Mesenchymal stem cell (in vitro differentiated cells and primary cell): ENCODE data around the gene ANO6.

ENCODE experiments used
- DNase-seq: peaks from one replicate; pipeline ENCODE4 v3.0.0-alpha.2; 2013
- H2AFZ ChIP-seq: one replicate; pipeline ENCODE4 v1.6.1; 2013; ENCODE audit warnings: low read depth, mild to moderate bottlenecking, control low read depth, inconsistent platforms, low read length, moderate library complexity
- H2AK5ac ChIP-seq: 2 replicates; pipeline ENCODE4 v1.6.1; 2013; ENCODE audit warnings: low read length, moderate library complexity, mild to moderate bottlenecking, inconsistent platforms; ENCODE audit not compliant: severe bottlenecking
- H2BK120ac ChIP-seq: one replicate; pipeline ENCODE4 v1.6.1; 2013; ENCODE audit warnings: low read depth, mild to moderate bottlenecking, inconsistent platforms, low read length, moderate library complexity
- H2BK12ac ChIP-seq, 2 experiments: one replicate each; pipeline ENCODE4 v1.6.1; 2013; ENCODE audit warnings: inconsistent platforms in 2 of 2, low read length in 2 of 2, mild to moderate bottlenecking in 2 of 2, moderate library complexity in 2 of 2, control low read depth in 1 of 2
- H2BK15ac ChIP-seq: one replicate; pipeline ENCODE4 v1.6.1; 2013; ENCODE audit warnings: mild to moderate bottlenecking, low read depth, inconsistent platforms; ENCODE audit not compliant: poor library complexity, severe bottlenecking
- H2BK5ac ChIP-seq: 2 replicates; pipeline ENCODE4 v1.6.1; 2013; ENCODE audit warnings: low read depth, mild to moderate bottlenecking, low read length, control low read depth, inconsistent platforms; ENCODE audit not compliant: poor library complexity, severe bottlenecking
- H3K14ac ChIP-seq, 2 experiments: one replicate each; pipeline ENCODE4 v1.6.1; 2013; ENCODE audit warnings: inconsistent platforms in 2 of 2, low read length in 2 of 2, control low read depth in 1 of 2, mild to moderate bottlenecking in 1 of 2, moderate library complexity in 1 of 2
- H3K18ac ChIP-seq, 2 experiments: one replicate each; pipeline ENCODE4 v1.6.1; 2013; ENCODE audit warnings: inconsistent platforms in 2 of 2, low read length in 2 of 2, control low read depth in 1 of 2, low read depth in 1 of 2, mild to moderate bottlenecking in 1 of 2
- H3K23ac ChIP-seq, 2 experiments: one replicate each; pipeline ENCODE4 v1.6.1; 2013; ENCODE audit warnings: inconsistent platforms in 2 of 2, low read length in 2 of 2, mild to moderate bottlenecking in 2 of 2, moderate library complexity in 2 of 2, control low read depth in 1 of 2
- H3K27ac ChIP-seq: 2 replicates; pipeline ENCODE4 v1.5.1; 2013; ENCODE audit warnings: mild to moderate bottlenecking, moderate library complexity, low read length, control low read depth, inconsistent platforms; ENCODE audit not compliant: poor library complexity, severe bottlenecking
- H3K27me3 ChIP-seq, 2 experiments: 2 replicates each; pipeline versions ENCODE4 v1.6.1 to v1.7.0; 2013; ENCODE audit warnings: low read length in 2 of 2, mild to moderate bottlenecking in 2 of 2, moderate library complexity in 2 of 2, control low read depth in 1 of 2, inconsistent platforms in 1 of 2; ENCODE audit not compliant: control insufficient read depth in 1 of 2, insufficient read depth in 1 of 2
- H3K36me3 ChIP-seq, 2 experiments: 2 replicates each; pipeline versions ENCODE4 v1.6.1 to v1.7.0; 2013; ENCODE audit warnings: low read length in 2 of 2, control low read depth in 1 of 2, inconsistent platforms in 1 of 2, low read depth in 1 of 2, mild to moderate bottlenecking in 1 of 2; ENCODE audit not compliant: insufficient read depth in 2 of 2, control insufficient read depth in 1 of 2
- H3K4ac ChIP-seq, 2 experiments: one replicate each; pipeline ENCODE4 v1.6.1; 2013; ENCODE audit warnings: inconsistent platforms in 2 of 2, low read length in 2 of 2, mild to moderate bottlenecking in 2 of 2, moderate library complexity in 2 of 2, control low read depth in 1 of 2, low read depth in 1 of 2
- H3K4me1 ChIP-seq: 2 replicates; pipeline ENCODE4 v1.6.1; 2013; ENCODE audit warnings: low read depth, low read length, control low read depth; ENCODE audit not compliant: control insufficient read depth, insufficient read depth
- H3K4me2 ChIP-seq: 2 replicates; pipeline ENCODE4 v1.6.1; 2013; ENCODE audit warnings: low read length, mild to moderate bottlenecking, inconsistent platforms; ENCODE audit not compliant: poor library complexity, severe bottlenecking
- H3K4me3 ChIP-seq, 2 experiments: 2 replicates each; pipeline versions ENCODE4 v1.5.1 to v1.7.0; 2013; ENCODE audit warnings: low read length in 2 of 2, mild to moderate bottlenecking in 2 of 2, control low read depth in 1 of 2, low read depth in 1 of 2; ENCODE audit not compliant: insufficient read depth in 1 of 2
- H3K79me1 ChIP-seq: replicated peaks from 2 replicates; pipeline ENCODE4 v1.6.1; 2013; ENCODE audit warnings: mild to moderate bottlenecking, control low read depth, low read length, inconsistent platforms; ENCODE audit not compliant: poor library complexity, severe bottlenecking
- H3K9ac ChIP-seq: 2 replicates; pipeline ENCODE4 v1.7.0; 2013; ENCODE audit warnings: mild to moderate bottlenecking, low read length, moderate library complexity
- H3K9me3 ChIP-seq: 2 replicates; pipeline ENCODE4 v1.7.0; 2013; ENCODE audit warnings: mild to moderate bottlenecking, low read length; ENCODE audit not compliant: control insufficient read depth
- H4K8ac ChIP-seq: one replicate; pipeline ENCODE4 v1.6.1; 2013; ENCODE audit warnings: inconsistent platforms, mild to moderate bottlenecking, low read length, moderate library complexity
- H4K91ac ChIP-seq: one replicate; pipeline ENCODE4 v1.6.1; 2013; ENCODE audit warnings: mild to moderate bottlenecking, low read length, inconsistent platforms
- WGBS: methylation state at CpG from one replicate; pipeline ENCODE4 v1.1.7; 2013; ENCODE audit warnings: mixed read lengths; 5-methylcytosine and 5-hydroxymethylcytosine counted together

Gene ANO6

DNA sequence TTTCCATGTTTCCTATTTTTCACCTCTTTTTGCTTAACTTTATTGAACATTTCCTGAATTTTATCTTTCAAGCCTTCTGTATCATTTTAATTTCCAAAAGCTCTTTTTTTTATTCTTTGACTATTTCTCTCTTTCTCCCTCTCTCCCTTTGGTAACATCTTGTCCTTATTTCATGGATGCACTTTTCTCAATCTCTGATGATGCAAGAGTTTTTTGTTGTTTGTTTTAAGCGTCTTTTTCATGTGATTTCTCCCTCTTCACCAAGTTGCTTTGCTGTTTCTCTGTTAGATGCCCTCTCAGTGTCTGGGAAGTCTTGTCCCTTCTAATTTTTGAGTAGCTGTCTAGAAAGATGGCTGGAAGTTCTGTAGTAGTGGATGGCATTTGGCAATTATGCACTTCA is 62.6 kb downstream of the ANO6 start:
- Histone ChIP-seq H3K18ac (no peak overlapping the region), H3K14ac (no peak overlapping the region), H3K9ac (no peak overlapping the region), H3K23ac (no peak overlapping the region), H3K27ac (no peak overlapping the region), H2BK15ac (no peak overlapping the region), H4K91ac (no peak overlapping the region), H2BK120ac (no peak overlapping the region), H3K79me1 (peaks cover 33% of the 10 kb centered on the region), H3K27me3 (no peaks in the 10 kb centered on the region), H3K4me1 (peaks cover 3% of the 10 kb centered on the region), H3K4me2 (no peak overlapping the region), H3K36me3 (peaks cover 0 to 2% of the 10 kb centered on the region in 2 experiments), H4K8ac (no peak overlapping the region), H2AFZ (no peak overlapping the region), H3K4me3 (no peak overlapping the region), H2BK5ac (no peak overlapping the region), H2AK5ac (no peak overlapping the region), H2BK12ac (no peak overlapping the region), H3K9me3 (no peaks in the 10 kb centered on the region), H3K4ac (no peak overlapping the region)
- DNase-seq, result no peak
- WGBS, result 67% methylated on average over 1 of the region's 1 CpG

DNA sequence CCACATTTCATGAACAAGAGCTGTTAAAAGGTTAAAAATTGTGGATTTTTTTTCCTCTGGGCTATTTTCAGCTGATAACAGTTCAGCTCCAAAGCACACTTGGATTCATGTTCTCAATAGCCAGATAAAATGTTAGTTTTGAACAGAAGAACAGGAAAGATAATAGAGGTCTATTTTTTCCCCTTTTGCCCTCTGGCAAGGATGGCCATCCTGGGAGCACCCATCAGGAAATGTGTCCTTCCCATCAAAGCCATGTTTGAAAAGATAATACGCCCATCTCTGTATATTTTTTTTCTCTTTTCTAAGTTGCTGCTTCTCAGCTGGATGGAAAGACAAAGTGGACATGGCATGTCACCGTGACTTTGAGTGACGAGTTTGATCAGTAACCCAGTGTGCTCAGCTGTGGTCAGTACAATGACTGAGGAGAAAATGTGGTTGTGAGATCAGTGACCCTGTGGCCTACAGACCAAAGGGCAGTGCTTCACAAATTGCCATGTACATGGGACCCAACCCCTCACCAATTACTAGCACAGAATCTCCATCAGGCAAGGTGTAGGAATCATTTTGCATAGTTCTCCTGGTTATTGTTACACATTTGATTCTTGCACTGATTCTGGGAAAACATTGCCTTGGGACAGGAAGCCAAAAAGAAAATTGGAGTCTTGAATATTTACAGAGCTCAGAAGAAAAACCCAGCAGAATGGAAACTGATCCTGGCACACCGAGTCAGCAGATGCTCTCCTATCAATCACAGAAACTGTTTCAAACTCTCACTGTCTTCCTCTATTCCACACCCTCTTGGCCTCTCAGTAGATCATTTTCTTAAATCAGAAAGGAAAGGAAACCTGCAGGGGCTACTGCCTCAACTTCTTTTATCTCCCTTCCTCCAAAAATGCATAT is 64.3 kb downstream of the ANO6 start:
- H3K4ac ChIP-seq, result no peak overlapping the region
- H3K18ac ChIP-seq, result no peak overlapping the region
- H4K8ac ChIP-seq, result no peak overlapping the region
- H2AK5ac ChIP-seq, result no peak overlapping the region
- H2BK15ac ChIP-seq, result no peak overlapping the region
- no peaks in the 10 kb centered on the region for H3K27me3 ChIP-seq
- H3K23ac ChIP-seq, result no peak overlapping the region
- no peak for DNase-seq
- H3K36me3 ChIP-seq, result peaks cover 0 to 2% of the 10 kb centered on the region in 2 experiments
- H2AFZ ChIP-seq, result no peak overlapping the region
- H3K4me3 ChIP-seq, result no peak overlapping the region
- H2BK12ac ChIP-seq, result no peak overlapping the region
- 95% methylated on average over 4 of the region's 4 CpGs for WGBS
- H4K91ac ChIP-seq, result no peak overlapping the region
- H3K9me3 ChIP-seq, result no peaks in the 10 kb centered on the region
- no peak overlapping the region for H2BK120ac ChIP-seq
- H3K14ac ChIP-seq, result no peak overlapping the region
- no peak overlapping the region for H3K27ac ChIP-seq
- H2BK5ac ChIP-seq, result no peak overlapping the region
- peaks cover 30% of the 10 kb centered on the region for H3K79me1 ChIP-seq
- peaks cover 2% of the 10 kb centered on the region for H3K4me1 ChIP-seq
- no peak overlapping the region for H3K9ac ChIP-seq
- no peak overlapping the region for H3K4me2 ChIP-seq

DNA sequence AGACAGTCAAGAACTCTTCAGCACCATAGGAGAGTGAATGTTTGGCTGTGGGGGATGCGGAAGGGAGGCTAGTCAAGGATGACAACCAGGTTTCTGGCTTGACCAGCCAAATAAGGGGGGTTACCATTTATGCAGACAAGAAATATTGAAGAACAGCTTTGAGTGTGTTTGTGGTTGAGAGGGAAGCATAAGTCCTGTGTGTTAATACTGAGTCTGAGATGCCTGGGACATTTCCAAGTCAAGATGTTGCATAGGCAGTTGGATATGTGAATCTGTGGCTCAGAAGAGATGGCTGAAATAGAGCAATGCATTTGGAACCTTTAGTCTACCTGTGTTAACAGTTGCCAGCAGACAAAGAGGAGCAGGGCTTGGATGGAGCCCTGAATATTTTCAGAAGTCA is 66.1 kb downstream of the ANO6 start:
- Histone ChIP-seq H3K4ac (no peak overlapping the region), H3K23ac (no peak overlapping the region), H2AFZ (no peak overlapping the region), H3K27me3 (no peaks in the 10 kb centered on the region), H3K36me3 (peaks cover 0 to 2% of the 10 kb centered on the region in 2 experiments), H3K27ac (no peak overlapping the region), H4K8ac (no peak overlapping the region), H4K91ac (no peak overlapping the region), H2BK12ac (no peak overlapping the region), H2BK5ac (no peak overlapping the region), H2BK120ac (no peak overlapping the region), H3K9me3 (no peaks in the 10 kb centered on the region), H3K4me3 (no peak overlapping the region), H3K79me1 (peaks cover 26% of the 10 kb centered on the region), H2AK5ac (no peak overlapping the region), H3K4me1 (peaks cover 3% of the 10 kb centered on the region), H3K4me2 (no peak overlapping the region), H3K18ac (no peak overlapping the region), H2BK15ac (no peak overlapping the region), H3K14ac (no peak overlapping the region), H3K9ac (no peak overlapping the region)
- 97% methylated on average over 1 of the region's 1 CpG for WGBS
- no peak for DNase-seq

DNA sequence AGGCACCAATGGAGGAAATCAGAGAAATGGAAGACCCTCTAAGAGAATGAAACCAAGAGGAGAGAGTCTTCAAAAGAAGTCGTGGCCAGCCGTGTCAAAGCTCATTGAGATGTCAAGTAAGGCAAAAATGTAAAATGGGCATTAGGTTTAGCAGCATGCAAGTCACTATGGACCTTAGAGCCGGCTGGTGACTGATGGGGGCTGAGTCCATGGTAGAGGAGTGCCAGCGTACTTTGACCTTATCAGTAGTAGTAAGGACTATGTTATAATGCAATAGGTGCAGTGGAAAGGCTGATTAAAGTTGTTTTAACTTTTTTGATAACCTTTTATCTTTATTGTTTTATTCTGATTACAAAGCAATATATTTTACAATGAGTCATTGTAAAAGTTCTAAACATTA is 66.5 kb downstream of the ANO6 start:
- no peak overlapping the region for H2BK120ac ChIP-seq
- no peaks in the 10 kb centered on the region for H3K27me3 ChIP-seq
- no peak overlapping the region for H3K4ac ChIP-seq
- no peak overlapping the region for H2BK5ac ChIP-seq
- no peak overlapping the region for H2AK5ac ChIP-seq
- no peak overlapping the region for H3K14ac ChIP-seq
- 97% methylated on average over 4 of the region's 4 CpGs for WGBS
- H3K4me2 ChIP-seq, result no peak overlapping the region
- H3K9ac ChIP-seq, result no peak overlapping the region
- H2AFZ ChIP-seq, result no peak overlapping the region
- no peak overlapping the region for H3K27ac ChIP-seq
- DNase-seq, result no peak
- peaks cover 26% of the 10 kb centered on the region for H3K79me1 ChIP-seq
- no peak overlapping the region for H3K23ac ChIP-seq
- H3K9me3 ChIP-seq, result no peaks in the 10 kb centered on the region
- peaks cover 0 to 2% of the 10 kb centered on the region in 2 experiments for H3K36me3 ChIP-seq
- H3K4me3 ChIP-seq, result no peak overlapping the region
- no peak overlapping the region for H2BK15ac ChIP-seq
- no peak overlapping the region for H4K91ac ChIP-seq
- peak overlapping the region in 1 of 2 experiments; percentile 38 for H2BK12ac ChIP-seq
- no peak overlapping the region for H4K8ac ChIP-seq
- H3K4me1 ChIP-seq, result peaks cover 3% of the 10 kb centered on the region
- no peak overlapping the region for H3K18ac ChIP-seq
